ENCODE measurements around the gene CD84. TPM values are rescaled to one million over a fixed set of nuclear protein-coding genes. Genes with fewer than 3 reads are reported as not detected.

Gene CD84
- total RNA-seq, 1 experiment from 2014 or later = not detected

- intact Hi-C loops (cut with micrococcal nuclease; ENCODE audit: unreplicated experiment) = loop anchor here (10.0 kb wide), 1 partner anchor 144 kb away; no protein-coding TSS in a partner anchor
- Histone ChIP-seq H3K4me3 (ENCODE audit: low read depth, low read length, poor library complexity, severe bottlenecking) (no peak overlapping the region), H3K27ac (ENCODE audit: low read depth, low read length, poor library complexity, severe bottlenecking) (no peak overlapping the region), H3K36me3 (ENCODE audit: insufficient read depth, low read length, poor library complexity, severe bottlenecking) (no peaks in the 10 kb centered on the region), H3K4me1 (ENCODE audit: insufficient read depth, low read length, poor library complexity, severe bottlenecking) (no peaks in the 10 kb centered on the region), H3K27me3 (replicated peaks; ENCODE audit: insufficient read depth, low read depth, low read length, poor library complexity) (no peaks in the 10 kb centered on the region), H3K9me3 (ENCODE audit: low read depth, low read length, poor library complexity, severe bottlenecking) (no peaks in the 10 kb centered on the region)
- CTCF ChIA-PET = no interaction called here
- no peak for TF ChIP-seq CTCF (conservative IDR thresholded peaks at IDR 0.05; ENCODE audit: low read depth, low read length)
- TF ChIP-seq EZH2 (IDR thresholded peaks at IDR 0.05; ENCODE audit: borderline replicate concordance, low read depth, low read length, poor library complexity, severe bottlenecking) = no peak
- no TSS peak for BruUV-seq (replicated peaks)
- DNase-seq (ENCODE audit: low spot score) = no peak
- POLR2A ChIA-PET (ENCODE audit: low non-redundant PET) = no interaction called here
Observed at GRCh38 chr1:160540859-160541233, 38.5 kb downstream of the CD84 start.

- no peak for DNase-seq (ENCODE audit: low spot score)
- H3K9me3 ChIP-seq (ENCODE audit: low read depth, low read length, poor library complexity, severe bottlenecking) = no peaks in the 10 kb centered on the region
- no peaks in the 10 kb centered on the region for H3K36me3 ChIP-seq (ENCODE audit: insufficient read depth, low read length, poor library complexity, severe bottlenecking)
- ChIA-PET POLR2A (ENCODE audit: low non-redundant PET) (no interaction called here), CTCF (no interaction called here)
- BruUV-seq (replicated peaks) = no TSS peak
- intact Hi-C loops (cut with micrococcal nuclease; ENCODE audit: unreplicated experiment) = loop anchor here (10.0 kb wide), 1 partner anchor 145 kb away; no protein-coding TSS in a partner anchor
- TF ChIP-seq EZH2 (IDR thresholded peaks at IDR 0.05; ENCODE audit: borderline replicate concordance, low read depth, low read length, poor library complexity, severe bottlenecking) (no peak), CTCF (conservative IDR thresholded peaks at IDR 0.05; ENCODE audit: low read depth, low read length) (no peak)
- H3K4me3 ChIP-seq (ENCODE audit: low read depth, low read length, poor library complexity, severe bottlenecking) = no peak overlapping the region
- no peaks in the 10 kb centered on the region for H3K27me3 ChIP-seq (replicated peaks; ENCODE audit: insufficient read depth, low read depth, low read length, poor library complexity)
- no peak overlapping the region for H3K27ac ChIP-seq (ENCODE audit: low read depth, low read length, poor library complexity, severe bottlenecking)
- no peaks in the 10 kb centered on the region for H3K4me1 ChIP-seq (ENCODE audit: insufficient read depth, low read length, poor library complexity, severe bottlenecking)
Observed at GRCh38 chr1:160539990-160540858, 39.1 kb downstream of the CD84 start.

- H3K27ac ChIP-seq (ENCODE audit: low read depth, low read length, poor library complexity, severe bottlenecking) = no peak overlapping the region
- no peak for DNase-seq (ENCODE audit: low spot score)
- H3K4me1 ChIP-seq (ENCODE audit: insufficient read depth, low read length, poor library complexity, severe bottlenecking) = no peaks in the 10 kb centered on the region
- intact Hi-C loops (cut with micrococcal nuclease; ENCODE audit: unreplicated experiment) = no loop called here
- no peak overlapping the region for H3K4me3 ChIP-seq (ENCODE audit: low read depth, low read length, poor library complexity, severe bottlenecking)
- TF ChIP-seq CTCF (conservative IDR thresholded peaks at IDR 0.05; ENCODE audit: low read depth, low read length) = no peak
- no peak for TF ChIP-seq EZH2 (IDR thresholded peaks at IDR 0.05; ENCODE audit: borderline replicate concordance, low read depth, low read length, poor library complexity, severe bottlenecking)
- H3K27me3 ChIP-seq (replicated peaks; ENCODE audit: insufficient read depth, low read depth, low read length, poor library complexity) = no peaks in the 10 kb centered on the region
- no TSS peak for BruUV-seq (replicated peaks)
- H3K9me3 ChIP-seq (ENCODE audit: low read depth, low read length, poor library complexity, severe bottlenecking) = peaks cover 2% of the 10 kb centered on the region
- ChIA-PET POLR2A (ENCODE audit: low non-redundant PET) (no interaction called here), CTCF (no interaction called here)
- H3K36me3 ChIP-seq (ENCODE audit: insufficient read depth, low read length, poor library complexity, severe bottlenecking) = no peaks in the 10 kb centered on the region
Observed at GRCh38 chr1:160539684-160539989, 39.7 kb downstream of the CD84 start.
